ENCODE data around the gene TBCB.
"Not testable (repeated sequence)": the region's sequence is repeated elsewhere in the genome, so short reads cannot be mapped to it uniquely, and the experiment has no call there.

TBCB gene, protein sequence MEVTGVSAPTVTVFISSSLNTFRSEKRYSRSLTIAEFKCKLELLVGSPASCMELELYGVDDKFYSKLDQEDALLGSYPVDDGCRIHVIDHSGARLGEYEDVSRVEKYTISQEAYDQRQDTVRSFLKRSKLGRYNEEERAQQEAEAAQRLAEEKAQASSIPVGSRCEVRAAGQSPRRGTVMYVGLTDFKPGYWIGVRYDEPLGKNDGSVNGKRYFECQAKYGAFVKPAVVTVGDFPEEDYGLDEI

DNA sequence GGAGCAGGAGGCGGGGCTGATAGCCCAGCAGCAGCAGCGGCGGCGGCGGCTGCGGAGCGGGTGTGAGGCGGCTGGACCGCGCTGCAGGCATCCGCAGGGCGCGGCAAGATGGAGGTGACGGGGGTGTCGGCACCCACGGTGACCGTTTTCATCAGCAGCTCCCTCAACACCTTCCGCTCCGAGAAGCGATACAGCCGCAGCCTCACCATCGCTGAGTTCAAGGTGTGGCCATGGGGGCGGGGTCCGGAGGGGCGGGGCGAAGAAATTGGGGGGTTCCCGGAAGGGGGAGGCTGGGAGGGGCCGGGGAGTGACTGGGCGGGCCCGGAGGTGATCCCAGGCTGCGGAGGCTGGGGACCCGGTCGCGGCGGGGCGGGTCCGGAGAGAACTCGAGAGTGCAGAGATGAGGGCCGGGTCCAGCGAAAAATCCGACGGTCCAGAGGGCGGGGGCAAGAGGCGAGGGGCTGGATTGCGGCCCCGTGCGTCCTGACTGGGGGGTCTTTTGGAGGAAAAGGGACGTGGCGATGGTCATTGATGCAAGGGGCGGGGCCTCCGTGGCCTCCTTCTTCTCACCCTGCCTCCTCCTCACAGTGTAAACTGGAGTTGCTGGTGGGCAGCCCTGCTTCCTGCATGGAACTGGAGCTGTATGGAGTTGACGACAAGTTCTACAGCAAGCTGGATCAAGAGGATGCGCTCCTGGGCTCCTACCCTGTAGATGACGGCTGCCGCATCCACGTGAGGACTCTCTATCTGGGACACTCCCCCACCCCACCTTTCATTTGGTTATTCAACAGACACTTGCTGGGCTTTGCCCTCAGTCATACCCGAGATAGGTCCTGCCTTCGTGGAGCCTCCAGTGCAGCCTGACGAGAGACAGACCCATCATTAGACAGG is at the start of gene TBCB:
Gene TBCB (plus strand): TSS at position 16 of the 891 bp plus-strand sequence. CDS start 93 bp downstream, at position 109.
- no peak for FAIRE-seq
- DNase-seq (ENCODE audit: insufficient read length, low spot score), result peak; percentile 72

GRCh38 chr19:36067681-36068080 is 47.6 kb upstream of the TBCB start:
- DNase-seq (ENCODE audit: insufficient read length, low spot score) (no peak), FAIRE-seq (no peak)

DNA sequence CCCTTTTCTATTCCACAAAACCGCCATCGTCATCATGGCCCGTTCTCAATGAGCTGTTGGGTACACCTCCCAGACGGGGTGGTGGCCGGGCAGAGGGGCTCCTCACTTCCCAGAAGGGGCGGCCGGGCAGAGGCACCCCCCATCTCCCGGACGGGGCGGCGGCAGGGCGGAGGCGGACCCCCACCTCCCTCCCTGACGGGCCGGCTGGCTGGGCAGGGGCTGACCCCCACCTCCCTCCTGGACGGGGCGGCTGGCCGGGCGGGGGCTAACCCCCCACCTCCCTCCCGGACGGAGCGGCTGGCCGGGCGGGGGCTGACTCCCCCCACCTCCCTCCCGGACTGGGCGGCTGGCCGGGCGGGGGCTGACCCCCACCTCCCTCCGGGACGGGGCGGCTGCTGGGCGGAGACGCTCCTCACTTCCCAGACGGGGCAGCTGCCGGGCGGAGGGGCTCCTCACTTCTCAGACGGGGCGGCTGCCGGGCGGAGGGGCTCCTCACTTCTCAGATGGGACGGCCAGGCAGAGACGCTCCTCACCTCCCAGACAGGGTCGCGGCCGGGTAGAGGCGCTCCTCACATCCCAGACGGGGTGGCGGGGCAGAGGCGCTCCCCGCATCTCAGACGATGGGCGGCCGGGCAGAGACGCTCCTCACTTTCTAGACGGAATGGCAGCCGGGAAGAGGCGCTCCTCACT is 46.3 kb upstream of the TBCB start:
- DNase-seq (ENCODE audit: insufficient read length, low spot score); FAIRE-seq: not testable (repeated sequence)

- DNase-seq (ENCODE audit: insufficient read length, low spot score) (no peak), FAIRE-seq (no peak)
These were observed 43.2 kb upstream of the TBCB start for GRCh38 chr19:36072081-36072480.

DNA sequence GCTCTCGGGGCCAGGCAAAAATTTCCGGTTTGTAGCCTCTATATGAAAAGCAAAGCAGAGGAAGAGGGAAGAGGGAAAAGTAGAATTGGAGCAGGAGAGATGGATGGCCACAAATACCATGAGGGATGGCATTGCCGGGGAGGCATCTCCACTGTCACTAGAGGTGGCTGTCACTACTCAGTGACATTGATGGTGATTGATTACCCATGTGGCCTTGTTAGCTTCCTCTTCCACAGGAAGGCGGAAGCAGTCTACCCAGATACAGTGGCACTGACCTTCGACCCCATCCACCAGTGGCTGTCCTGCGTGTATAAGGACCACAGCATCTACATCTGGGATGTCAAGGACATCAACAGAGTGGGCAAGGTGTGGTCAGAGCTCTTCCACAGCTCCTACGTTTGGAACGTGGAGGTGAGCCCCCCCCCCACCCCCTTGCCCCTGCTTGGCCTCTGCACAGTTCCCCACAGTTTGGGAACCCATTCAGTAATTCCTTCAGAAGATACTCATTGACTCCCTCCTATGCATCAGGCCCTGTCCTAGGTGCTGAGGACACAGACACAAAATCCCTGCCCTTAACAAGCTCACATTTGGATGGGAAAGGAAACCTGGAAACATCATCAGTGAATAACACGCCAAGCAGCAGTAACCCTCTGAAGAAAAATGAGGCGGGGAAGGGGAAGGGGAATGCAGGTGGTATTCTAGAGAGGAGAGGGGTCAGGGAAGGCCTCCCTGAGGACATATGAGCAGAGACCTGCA is 42.0 kb upstream of the TBCB start:
- no peak for DNase-seq (ENCODE audit: insufficient read length, low spot score)
- FAIRE-seq, result no peak

DNA sequence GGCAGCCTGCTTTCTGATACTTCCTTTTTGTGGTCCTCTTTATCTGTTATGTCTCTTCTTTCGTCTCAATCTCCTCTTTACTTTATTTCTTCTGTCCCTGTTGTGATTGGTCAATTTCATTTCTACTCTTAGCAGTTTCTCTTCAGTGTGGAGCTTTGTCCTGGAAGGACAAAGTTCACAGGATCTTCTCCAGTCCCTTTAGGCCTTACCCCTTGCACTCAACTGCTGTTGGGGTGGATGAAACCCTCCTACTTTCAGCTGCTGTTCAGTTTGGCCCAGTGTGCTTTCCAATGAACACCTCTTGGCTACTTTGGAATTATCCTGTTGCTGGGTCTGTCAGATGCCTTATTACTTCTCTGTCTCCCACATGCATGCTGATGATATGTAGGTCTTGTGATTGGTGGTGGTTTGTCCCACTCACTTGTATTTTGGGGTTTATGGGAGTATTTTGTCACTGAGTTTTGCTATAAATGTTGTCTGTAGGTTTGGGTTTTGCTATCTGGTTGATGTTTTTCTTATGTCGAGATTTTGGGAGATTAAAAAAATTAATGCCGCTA is 35.8 kb upstream of the TBCB start:
- FAIRE-seq (no peak), DNase-seq (ENCODE audit: insufficient read length, low spot score) (no peak)

DNA sequence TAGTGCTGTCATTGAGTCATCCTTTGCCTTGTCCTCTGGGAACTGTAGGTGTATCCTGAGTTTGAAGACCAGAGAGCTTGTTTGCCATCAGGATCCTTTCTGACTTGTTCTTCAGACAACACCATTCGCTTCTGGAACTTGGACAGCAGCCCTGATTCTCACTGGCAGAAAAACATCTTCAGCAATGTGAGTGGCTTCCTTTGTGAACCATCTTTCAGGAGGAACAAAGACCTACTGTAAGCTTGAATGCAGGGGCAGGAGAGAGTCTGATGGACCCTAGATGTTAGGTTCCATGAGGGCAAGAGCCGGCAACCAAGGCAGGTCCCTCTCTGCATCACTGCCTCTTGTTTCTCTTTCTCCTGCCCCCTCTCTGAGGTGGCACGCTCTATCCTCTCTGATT is 33.9 kb upstream of the TBCB start:
- FAIRE-seq, result no peak
- DNase-seq (ENCODE audit: insufficient read length, low spot score), result no peak

DNA sequence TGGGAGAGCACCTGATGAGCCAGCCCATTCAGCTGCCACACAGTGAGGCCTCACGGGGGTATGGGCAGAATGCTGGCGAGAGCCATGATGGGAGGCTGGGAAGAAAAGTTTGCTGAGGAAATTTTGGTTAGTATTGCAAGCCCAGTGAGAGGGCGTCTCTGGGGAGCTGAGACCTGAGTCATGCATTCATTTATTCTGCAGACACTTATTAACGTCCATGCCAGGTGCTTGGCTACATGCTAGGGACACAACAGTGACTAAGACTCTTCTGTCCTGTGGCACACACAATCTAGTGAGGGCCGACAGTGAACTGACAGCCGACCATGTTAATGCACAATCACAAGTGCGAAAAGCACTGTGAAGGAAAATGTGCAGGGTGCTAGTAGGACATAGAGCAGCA is 33.4 kb upstream of the TBCB start:
- DNase-seq (ENCODE audit: insufficient read length, low spot score) (no peak), FAIRE-seq (no peak)

GRCh38 chr19:36082916-36083315 is 32.4 kb upstream of the TBCB start:
- DNase-seq (ENCODE audit: insufficient read length, low spot score) (no peak), FAIRE-seq (no peak)

DNA sequence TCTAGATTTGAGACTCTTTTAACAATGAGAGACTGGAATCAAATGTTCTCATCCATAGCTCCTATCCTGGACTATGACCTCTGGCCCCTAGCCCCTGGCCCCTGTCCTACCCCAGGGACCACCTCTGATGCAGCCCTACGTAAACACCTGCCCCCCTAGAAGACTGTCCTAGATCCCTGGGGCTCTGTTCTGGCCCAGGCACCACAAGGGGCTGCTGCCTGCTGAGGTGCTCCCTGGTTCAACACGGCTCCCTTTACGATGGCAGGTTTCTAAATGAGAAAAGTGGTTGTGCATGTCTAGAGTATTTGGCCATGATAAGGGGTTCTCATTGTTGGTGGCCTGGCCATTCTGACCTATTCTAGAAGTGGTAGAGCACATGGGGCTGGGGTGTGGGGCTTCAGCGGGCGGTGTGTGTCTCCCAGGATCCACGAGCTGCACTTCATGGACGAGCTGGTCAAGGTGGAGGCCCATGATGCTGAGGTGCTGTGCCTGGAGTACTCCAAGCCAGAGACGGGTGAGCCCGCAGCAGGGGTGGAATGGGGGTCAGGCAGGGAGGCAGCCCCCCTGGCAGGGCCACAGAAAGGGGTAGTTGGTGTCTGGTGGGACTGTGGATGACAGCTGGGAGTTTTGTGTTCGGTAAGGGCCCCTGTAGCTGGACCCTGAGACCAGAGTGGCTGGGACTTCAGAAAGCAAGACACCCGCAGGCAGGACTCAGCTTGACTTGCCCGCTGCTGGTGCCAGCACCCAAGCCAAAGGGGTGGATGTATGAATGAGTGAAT is 30.8 kb upstream of the TBCB start:
- FAIRE-seq (no peak), DNase-seq (ENCODE audit: insufficient read length, low spot score) (no peak)

DNA sequence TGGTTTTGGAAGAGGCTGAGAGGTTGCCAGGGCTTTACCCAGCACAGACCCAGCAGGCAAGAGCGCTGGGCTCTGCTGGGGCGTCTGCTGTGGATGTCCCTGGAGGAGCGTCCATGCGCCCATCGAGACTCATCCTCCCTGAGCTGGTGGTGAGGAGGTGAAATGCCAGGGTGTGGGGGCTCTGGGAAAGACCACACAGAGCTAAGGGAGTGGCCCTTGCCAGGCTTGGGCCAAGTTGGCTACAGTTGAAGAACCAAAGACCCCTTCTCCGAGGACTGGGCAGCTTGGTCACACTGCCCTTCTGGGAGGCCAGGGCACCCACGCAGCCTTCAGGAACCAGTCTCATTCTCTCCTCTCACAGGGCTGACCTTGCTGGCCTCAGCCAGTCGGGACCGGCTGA is 28.9 kb upstream of the TBCB start:
- no peak for FAIRE-seq
- no peak for DNase-seq (ENCODE audit: insufficient read length, low spot score)

DNA sequence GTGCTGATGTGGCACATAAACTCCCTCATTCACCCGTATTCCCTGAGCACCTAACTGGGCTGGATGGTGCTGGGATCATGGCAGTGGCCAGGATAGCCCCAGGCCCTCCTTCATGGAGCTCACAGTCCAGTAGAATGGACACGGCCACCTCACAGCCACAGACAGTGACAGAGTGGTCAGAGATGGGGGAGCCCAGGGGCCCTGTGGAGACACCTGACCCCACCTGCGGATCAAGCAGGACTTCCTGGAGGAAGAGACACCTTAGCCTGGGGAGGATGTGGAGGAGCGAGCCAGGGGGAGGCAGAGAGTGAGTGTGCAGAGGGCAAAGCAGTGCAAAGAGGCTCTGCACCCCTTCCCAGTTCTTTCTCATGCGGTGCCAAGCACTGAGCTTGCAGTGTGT is 25.4 kb upstream of the TBCB start:
- FAIRE-seq, result no peak
- no peak for DNase-seq (ENCODE audit: insufficient read length, low spot score)

DNA sequence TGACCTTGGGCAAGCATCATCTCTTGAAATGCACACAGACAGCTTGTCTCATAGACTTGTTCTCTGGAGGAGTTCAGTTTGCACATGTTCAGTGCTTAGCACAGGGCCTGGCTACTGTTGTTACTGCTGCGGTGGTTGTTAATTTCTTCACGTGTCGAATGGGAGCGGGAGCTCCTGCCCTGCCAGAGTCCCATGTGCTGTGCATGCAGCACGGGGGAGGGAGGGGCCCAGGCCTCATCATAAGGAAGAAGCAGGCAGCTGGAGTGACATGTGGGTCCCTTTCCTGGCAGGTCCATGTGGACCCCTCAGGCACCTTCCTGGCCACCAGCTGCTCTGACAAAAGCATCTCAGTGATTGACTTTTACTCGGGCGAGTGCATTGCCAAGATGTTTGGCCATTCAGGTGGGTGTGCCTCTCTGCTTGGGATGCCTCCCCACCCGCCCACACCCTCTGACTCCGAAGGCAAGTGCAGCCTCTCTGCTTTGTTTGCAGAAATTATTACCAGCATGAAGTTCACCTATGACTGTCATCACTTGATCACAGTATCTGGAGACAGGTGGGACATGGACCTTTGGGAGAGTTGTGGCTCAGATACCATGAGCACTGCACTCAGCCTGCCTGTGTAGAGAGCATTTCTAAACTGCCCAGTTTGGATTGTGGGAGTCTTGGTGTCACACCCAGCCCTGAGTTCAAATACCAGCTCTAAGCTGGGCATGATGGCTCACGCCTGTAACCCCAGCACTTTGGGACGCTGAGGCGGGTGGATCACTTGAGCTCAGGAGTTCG is 24.2 kb upstream of the TBCB start:
- DNase-seq (ENCODE audit: insufficient read length, low spot score) (no peak), FAIRE-seq (no peak)

DNA sequence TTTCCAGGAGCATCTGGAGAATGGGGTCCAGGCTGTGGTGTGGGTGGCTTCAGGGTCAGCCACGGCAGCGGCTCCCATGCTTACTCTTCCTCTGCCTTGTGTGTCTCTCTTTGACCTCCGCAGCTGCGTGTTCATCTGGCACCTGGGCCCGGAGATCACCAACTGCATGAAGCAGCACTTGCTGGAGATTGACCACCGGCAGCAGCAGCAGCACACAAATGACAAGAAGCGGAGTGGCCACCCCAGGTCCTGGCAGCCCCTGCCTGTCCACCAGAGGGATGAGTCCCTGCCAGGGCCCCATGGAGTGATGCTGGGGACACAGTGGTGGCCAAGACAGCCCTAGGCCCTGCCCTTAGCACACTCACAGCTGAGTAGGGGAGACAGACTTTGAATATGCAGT is 22.7 kb upstream of the TBCB start:
- DNase-seq (ENCODE audit: insufficient read length, low spot score) (no peak), FAIRE-seq (no peak)

DNA sequence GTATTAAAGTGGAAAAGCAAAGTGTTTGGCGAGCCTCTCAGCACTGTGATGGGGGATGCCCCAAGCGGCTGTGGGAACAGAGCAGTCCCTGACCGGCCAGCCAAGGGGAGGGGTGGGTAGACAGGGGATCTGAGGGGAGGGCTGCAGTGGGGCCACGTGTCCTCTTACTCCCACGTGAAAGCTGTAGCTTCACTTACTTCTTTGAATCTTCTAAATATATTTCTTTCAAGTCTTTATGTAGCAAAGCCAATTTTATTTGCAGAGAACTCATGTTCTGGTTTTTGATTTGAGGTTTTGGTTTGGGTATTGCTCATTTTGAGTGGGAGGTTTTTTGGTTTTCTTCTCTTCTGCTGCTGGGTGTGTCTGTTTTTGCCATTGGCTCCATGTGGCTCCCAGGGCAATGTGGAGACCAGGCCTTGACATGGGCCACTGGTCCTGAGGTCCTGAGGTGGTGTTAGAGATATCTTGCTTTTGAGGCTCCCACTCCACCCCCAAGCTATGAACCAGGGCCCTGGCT is 22.1 kb upstream of the TBCB start:
- FAIRE-seq (no peak), DNase-seq (ENCODE audit: insufficient read length, low spot score) (no peak)

GRCh38 chr19:36093687-36094086 is 21.6 kb upstream of the TBCB start:
- FAIRE-seq (no peak), DNase-seq (ENCODE audit: insufficient read length, low spot score) (no peak)

GRCh38 chr19:36097036-36097435 is 18.2 kb upstream of the TBCB start:
- no peak for FAIRE-seq
- DNase-seq (ENCODE audit: insufficient read length, low spot score), result no peak

DNA sequence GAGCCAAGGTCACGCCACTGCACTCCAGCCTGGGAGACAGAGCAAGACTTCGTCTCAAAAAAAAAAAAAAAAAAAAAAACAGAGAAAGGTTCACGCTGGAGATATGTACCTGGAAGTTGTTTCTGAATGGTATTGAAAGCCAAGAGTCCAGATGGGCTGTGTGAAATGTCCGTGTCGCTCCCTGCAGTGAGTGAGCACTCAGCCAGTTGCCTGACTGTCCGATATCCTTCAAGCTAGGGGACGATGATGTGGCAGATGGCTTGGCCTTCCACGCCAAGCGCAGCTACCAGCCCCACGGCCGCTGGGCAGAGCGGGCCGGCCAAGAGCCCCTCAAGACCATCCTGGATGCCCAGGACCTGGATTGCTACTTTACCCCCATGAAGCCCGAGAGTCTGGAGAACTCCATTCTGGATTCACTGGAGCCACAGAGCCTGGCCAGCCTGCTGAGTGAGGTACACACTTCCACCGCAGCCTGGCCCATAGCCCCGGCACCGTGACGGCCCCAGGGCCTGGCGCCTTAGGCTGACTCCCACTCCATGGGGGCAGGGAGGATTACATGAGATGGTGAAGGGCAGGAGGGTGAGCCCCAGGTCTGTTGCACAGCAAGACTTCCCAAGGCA is 16.0 kb upstream of the TBCB start:
- DNase-seq (ENCODE audit: insufficient read length, low spot score), result no peak
- FAIRE-seq, result no peak

Data from GM19239 (cell line).